Middle frontal gyrus (tissue), 1 donor: Measurements from ENCODE around the gene CCDC80.
"Not testable (repeated sequence)": the region's sequence is repeated elsewhere in the genome, so short reads cannot be mapped to it uniquely, and the experiment has no call there.

Experiments used
- DNase-seq: peaks from one replicate; pipeline ENCODE4 v3.0.0-alpha.2; 2015; ENCODE audit warnings: low spot score; ENCODE audit errors: extremely low spot score

CCDC80 gene

DNA sequence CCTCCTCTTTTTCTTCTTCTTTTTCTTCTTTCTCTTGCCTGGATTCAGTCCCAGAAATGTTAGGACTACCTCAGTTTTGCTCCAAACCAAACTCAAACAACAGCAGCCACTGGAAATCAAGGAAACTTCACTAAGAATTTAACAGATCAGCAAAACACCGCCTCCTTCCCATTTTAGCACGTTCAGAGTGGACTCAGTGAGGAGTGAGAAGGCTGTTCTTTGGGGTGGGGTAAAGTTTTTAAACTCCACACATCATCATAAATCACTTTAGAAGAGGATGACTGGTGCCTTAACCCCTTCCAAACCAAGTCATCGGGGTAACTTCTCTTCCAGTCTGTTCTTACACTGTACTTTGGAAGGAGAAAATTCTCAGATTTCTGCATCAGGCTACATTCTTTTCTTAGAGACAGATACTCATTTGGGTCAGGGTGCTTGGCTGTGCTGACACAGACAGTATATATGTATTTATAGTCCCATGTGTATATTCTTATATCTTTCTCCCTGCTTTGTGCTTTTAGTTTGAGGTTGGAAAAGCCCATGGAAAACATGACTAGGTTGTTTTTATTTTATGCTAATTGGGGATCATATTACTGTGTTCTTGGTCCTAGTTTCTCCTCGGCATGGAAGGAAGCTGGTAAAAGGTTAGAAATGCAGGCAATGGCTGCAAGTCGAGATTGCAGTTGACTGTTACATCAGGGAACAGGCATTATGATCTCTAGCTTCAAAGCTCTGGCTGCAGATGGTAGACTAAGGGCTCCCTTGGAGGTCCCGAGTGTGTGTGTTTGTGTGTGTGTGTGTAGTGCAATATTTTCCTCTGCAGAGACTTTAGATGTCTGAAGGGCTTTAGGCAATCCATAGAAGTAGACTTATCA is at the start of gene CCDC80:
CCDC80 (minus strand) TSS at position 214 of the 872 bp plus-strand sequence. CDS start 1,238 bp downstream, outside the sequence.
- DNase-seq = no peak

DNA sequence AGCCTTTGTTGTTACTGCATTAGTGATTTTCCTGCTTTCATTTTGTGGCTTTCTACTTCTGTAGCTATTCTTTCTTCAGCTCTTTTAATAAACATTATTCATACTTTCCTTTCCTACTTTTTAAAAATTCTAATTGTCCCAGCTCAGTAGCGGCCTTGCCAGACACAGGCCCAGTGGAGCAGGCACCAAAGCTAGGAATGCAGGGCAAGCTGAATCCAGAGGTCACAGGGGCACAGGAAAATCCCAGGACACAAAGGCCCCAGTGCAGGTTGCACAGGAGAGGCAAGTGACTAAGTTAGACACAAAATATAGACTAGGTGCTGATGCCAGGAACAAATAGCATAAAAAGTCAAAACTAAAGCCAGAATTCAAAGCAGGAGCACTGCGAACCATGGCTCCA is 49.0 kb upstream of the CCDC80 start:
- DNase-seq = no peak

GRCh38 chr3:112689385-112689784 is 48.4 kb upstream of the CCDC80 start:
- DNase-seq = no peak

GRCh38 chr3:112688819-112689218 is 47.9 kb upstream of the CCDC80 start:
- DNase-seq = no peak

DNA sequence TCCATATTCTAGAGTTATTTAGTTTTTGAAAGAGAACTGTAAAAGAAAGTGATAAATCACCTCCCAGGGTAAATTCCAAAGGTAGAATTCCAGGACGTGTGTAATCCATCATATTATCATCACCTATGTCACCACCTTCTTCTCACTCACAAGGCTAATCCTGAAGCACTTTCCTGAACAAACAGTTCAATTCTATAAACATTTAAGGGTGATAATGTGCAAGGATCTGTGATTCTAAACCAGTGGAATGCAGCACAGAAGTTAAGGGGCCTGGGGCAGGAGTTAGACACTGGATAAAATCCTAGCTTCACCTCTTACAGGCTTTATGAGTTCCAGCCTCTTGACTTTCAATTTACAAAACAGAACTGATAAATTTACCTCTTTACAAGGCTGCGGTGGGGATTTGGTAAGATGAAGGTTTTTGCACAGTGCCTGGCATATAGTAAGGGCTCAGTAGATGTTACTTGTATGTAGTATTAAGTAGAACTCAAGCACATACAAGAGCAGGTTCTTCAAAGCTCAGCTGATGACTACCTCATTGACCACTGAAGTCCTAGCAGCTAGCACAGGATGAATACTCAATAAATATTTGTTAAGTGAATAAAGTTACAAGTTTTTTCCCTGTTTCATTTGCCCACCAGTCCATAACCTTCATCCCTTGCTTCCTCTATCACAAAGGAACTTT is 47.3 kb upstream of the CCDC80 start:
- no peak for DNase-seq

DNA sequence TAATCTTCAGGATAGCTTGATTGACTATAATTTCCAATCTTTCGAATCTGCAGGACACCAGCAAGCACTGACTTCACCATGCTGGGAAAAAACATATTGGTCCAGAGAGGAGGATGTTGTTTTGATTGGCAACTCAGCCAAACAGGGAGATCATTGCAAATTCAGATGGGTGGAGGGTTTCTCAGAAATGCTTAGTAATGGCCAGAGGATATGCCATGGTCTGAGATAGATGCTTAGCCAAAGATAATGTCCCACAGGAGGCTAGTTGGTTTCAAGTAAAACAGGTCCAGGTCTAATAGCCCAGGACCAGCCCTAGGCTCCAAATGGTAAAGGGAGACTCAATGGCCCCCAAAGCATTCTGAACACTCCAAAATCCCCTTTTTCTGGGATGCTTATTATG is 46.7 kb upstream of the CCDC80 start:
- no peak for DNase-seq

DNA sequence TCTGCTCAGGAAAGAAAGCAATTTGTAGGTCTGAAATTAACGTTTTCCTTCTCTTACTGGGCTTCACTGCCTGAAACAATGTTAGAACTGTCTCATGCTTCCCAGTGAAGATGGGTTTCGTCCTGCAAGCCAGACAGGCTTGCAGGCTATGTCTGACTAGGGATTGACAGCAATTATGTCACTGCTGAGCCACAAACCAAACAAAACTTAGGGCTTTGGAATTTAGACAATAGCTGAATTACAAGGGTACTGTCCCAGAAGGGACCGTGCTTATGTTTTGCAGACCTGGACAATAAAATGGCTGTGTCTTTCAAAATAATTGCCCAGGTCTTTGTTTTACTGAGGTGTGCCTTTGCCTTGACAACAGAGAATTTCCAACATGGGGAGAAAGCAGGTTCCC is 46.3 kb upstream of the CCDC80 start:
- DNase-seq = no peak

DNA sequence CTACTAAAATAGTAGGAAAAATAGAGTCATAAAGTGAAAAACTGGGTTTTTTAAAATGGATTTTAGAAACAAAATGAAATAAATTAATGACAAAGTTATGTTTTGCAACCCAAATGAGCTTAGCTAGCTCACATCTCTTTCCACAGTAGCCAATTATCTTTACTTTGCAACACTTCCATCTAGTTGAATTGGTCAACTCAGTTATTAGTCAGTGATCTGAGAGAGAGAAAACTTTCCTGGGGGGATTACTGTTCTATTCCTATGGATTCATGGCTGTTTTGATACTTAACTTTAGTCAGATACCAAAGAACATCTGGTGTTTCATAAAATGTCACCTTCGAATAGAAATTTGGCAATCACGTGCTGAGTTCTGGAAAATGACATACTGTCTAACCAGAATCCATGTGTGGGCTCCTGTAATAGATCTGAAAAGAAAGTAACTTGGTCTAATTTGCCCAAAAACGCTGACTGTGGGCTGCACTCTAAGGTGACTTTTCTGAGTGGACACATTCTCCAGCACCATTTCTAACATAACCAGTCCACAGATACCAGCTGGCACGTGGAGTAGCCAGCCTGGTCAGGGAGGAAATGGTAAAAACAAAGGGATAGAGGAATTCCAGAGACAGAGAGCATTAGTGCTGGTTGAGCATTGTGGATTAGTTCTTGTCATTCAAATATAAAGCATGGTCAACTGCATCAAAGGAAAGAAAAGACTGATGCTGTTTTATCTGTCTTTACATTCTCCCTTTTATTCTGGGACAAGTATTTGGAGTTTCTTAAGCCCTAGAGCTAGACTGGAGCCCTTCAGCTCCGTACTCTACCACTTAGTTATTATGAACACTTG is 45.2 kb upstream of the CCDC80 start:
- no peak for DNase-seq

DNA sequence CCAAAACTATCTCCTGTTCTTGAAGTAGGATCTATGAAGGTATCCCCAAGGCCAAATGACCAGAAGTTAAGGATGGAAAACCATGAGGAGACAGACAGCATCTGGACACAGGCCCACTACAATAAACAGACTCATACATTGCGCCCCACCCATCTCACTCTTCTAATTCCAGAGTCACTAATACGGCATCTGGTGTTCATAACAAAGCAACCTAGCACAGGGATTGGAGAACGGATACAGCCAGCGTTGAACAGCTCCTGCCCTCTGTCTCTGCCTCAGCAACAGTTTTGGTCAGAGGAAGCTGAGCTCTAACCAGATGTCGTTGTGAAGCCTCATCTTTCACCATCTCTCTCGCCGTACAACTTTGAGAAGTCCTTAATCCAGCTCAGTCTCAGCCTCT is 44.5 kb upstream of the CCDC80 start:
- DNase-seq = no peak

GRCh38 chr3:112682361-112682760 is 41.4 kb upstream of the CCDC80 start:
- no peak for DNase-seq

- DNase-seq = no peak
These were observed 40.9 kb upstream of the CCDC80 start for GRCh38 chr3:112681822-112682325.

- DNase-seq = no peak
These were observed 35.8 kb upstream of the CCDC80 start for GRCh38 chr3:112676659-112677234.

GRCh38 chr3:112675943-112676535 is 35.1 kb upstream of the CCDC80 start:
- DNase-seq = no peak

DNA sequence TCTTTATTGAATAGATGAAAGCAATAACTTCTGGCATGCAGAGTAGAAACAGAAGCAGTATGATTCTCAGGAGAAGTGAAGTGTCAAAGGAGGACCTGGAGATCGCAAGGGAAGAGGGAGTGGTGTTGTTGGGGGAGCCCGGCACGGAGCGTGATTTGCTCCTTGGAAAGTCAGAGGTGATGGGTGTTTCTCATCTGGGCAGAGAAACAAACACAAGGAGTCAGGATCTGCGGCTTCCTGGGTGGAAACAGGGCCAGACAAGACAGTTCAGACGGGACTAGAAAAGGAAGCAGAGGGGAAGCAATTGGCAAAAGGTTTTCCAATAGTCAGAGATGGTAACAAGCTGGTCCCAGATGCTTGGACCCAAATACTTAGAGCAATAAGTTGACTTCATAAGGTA is 34.4 kb upstream of the CCDC80 start:
- no peak for DNase-seq

DNA sequence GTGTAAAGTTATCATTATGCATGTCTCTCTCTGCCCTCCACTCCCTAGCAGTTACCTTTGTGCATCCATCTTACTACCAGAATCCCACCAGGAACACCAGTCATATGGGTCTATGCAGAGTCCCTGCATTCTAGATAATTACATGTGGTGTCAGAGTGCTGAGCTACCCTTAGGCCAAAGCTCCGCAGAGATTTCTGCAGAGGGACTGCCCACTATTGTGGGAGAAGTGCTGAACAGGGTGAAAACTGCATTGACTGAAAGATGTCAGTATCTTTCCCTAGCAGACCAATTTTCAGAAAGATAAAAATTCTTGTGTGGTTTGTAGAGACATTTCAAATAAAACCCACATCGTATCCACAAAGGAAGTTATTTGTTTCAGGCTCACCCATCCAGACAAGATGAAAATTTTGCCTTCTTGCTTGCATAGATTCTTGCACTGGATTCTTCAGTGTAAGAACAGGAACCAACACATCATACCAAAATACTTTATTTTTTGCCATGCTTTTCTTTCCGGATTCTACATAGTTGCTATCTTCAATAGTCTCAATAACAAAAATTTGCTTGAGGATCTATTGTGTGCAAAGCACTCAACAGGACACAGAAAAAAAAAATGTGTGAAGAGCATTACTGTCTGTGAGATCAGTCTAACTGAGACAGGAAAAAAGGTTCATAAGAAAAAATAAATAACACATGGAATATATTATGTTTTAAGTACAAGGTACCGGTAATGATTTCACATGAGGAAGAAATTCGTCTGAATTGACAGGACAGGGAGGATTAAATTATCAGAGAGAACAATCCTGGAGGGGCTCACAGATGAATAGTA is 32.0 kb upstream of the CCDC80 start:
- no peak for DNase-seq

DNA sequence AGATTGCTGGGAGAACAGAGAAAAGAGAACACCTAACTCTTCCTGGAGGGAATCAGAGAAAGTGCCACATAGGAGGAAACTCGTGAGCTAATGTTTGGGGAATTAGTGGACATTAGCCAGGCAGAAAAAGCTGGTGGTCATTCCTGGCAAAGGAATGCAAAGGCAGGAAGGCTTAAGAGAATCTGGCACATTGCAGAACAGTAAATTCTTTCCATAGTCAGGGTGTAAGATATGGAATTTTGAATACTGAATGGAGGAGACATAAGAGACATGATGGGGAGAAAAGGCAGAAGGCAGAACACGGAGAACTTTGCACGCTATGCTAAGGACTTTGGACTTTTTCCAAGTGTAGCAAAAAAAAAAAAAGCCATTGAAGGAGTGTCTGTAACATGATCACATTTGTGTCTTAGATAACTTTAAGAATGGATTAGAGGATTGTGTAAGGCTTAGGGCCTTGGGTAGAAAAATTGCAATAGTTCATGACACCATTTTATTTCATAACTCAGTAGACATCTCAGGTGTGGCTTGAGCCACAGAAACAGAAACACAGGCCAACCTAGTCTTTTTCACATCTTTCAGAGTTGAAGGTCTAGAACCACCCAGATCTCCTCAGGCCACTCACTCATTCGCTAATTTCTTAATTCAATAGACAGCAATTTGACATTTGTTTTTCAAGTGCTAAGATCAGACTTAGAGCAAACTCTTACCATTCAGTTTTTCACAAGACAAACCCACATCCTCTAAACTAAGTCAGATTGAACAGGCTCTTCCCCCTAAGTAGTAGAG is 31.2 kb upstream of the CCDC80 start:
- no peak for DNase-seq

- no peak for DNase-seq
These were observed 29.9 kb upstream of the CCDC80 start for GRCh38 chr3:112670824-112671223.

DNA sequence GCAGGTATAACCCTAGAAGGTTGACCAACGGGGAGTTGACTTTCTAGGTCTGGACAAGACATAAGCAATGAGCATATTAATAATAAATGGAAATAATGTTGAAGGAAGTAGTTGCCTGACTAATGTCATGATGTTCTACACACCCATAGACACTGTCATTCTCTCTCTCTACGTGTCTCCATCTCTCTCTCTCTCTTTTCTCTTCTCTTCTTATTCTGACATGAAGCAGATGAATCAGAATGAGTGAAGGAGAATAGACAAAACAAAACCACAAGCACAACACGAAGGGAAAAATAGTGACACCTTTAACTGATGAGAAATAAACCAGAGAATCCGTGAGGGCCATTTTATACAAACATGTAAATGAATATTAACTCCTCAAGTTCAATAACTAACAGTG is 26.7 kb upstream of the CCDC80 start:
- DNase-seq = no peak

DNA sequence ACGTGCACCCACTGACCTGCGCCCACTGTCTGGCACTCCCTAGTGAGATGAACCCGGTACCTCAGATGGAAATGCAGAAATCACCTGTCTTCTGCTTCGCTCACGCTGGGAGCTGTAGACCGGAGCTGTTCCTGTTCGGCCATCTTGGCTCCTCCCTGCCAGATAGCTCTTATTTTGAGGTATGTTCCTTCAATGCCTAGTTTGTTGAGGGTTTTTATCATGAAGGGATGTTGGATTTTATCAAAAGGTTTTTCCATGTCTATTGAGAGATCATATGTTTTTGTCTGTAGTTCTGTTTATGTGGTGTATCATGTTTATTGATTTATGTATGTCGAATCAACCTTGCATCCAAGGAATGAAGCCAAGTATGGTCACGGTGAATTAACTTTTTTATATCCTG is 24.1 kb upstream of the CCDC80 start:
- not testable (repeated sequence) for DNase-seq
